Transverse colon (tissue), 3 donors: ENCODE measurements around the gene STARD10.

ENCODE experiments used
- POLR2A ChIP-seq: fragments of 450-650 bp; IDR thresholded peaks from one replicate; pipeline ENCODE4 v1.6.1; 2016; ENCODE audit warnings: antibody characterized with exemption, mild to moderate bottlenecking, moderate library complexity
- TF ChIP-seq, protein P1 (sequence below), 5 experiments: fragments of 200-600 bp in 3 of 5; fragments of 450-650 bp in 2 of 5; sonication (generic) in 3 of 5; IDR thresholded peaks; 1 replicate in 2 of 5; 2 replicates in 3 of 5; pipeline ENCODE4 v1.5.1; 2016 to 2017; ENCODE audit warnings: antibody characterized with exemption in 5 of 5, inconsistent platforms in 3 of 5, mild to moderate bottlenecking in 2 of 5, moderate library complexity in 1 of 5

DNA sequence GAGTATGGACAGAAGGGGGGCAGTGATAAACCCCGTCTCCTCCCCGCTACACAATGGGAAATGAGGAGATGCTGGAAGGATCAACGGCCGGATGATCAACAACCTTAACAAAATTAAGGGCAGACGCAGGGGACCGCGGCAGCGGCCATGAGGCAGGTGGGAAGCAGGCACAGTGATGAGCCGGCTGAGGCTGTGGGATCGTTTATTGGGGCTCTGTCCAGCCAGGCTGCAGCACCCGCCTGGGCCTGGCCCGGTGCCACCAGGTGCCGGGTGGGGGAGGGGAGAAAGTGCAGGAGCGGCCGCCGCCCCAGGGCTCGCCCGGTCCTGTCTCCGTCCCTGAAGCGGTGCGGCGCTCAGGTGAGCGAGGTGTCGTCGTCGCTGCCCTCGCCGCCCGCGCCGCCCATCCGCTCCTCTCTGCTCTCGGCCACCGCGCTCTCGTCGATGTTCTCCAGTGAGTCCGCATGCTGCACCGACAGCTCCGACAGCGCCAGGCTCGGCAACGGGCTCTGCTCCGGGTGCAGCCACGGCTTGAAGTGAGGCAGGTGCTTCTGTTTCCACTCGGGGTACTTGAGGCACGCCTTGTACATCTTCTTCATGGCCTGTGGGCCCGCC, 39.2 kb downstream of the STARD10 start:
- TF ChIP-seq, protein P1, sequence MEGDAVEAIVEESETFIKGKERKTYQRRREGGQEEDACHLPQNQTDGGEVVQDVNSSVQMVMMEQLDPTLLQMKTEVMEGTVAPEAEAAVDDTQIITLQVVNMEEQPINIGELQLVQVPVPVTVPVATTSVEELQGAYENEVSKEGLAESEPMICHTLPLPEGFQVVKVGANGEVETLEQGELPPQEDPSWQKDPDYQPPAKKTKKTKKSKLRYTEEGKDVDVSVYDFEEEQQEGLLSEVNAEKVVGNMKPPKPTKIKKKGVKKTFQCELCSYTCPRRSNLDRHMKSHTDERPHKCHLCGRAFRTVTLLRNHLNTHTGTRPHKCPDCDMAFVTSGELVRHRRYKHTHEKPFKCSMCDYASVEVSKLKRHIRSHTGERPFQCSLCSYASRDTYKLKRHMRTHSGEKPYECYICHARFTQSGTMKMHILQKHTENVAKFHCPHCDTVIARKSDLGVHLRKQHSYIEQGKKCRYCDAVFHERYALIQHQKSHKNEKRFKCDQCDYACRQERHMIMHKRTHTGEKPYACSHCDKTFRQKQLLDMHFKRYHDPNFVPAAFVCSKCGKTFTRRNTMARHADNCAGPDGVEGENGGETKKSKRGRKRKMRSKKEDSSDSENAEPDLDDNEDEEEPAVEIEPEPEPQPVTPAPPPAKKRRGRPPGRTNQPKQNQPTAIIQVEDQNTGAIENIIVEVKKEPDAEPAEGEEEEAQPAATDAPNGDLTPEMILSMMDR (IDR thresholded peaks at IDR 0.05), result no peak
- TF ChIP-seq POLR2A, result no peak
